ENCODE data around the gene MCRIP2. TPM values are rescaled to one million over a fixed set of nuclear protein-coding genes. Genes with fewer than 3 reads are reported as not detected.

MCRIP2 gene
- total and polyA plus RNA-seq, 2 of the 8 experiments (the other 6 are each of a cell fraction or from before 2014, with no cell fraction given): 45.4 to 75.5 TPM

GRCh38 chr16:680967-681745, 39.5 kb downstream of the MCRIP2 start (continued):
- TF ChIP-seq CTBP2 (IDR thresholded peaks at IDR 0.05; ENCODE audit: borderline replicate concordance, insufficient read depth, insufficient read length, low read length): no peak

Data from H1 (cell line).